Suppressor macrophage treated with lipopolysaccharide for 4 hours (primary cell): ENCODE results near the gene FARP2.
"Not testable (repeated sequence)": the region's sequence is repeated elsewhere in the genome, so short reads cannot be mapped to it uniquely, and the experiment has no call there.

Source experiments
- DNase-seq: peaks from one replicate; pipeline ENCODE4 v3.0.0-alpha.2; 2020

The FARP2 gene

DNA sequence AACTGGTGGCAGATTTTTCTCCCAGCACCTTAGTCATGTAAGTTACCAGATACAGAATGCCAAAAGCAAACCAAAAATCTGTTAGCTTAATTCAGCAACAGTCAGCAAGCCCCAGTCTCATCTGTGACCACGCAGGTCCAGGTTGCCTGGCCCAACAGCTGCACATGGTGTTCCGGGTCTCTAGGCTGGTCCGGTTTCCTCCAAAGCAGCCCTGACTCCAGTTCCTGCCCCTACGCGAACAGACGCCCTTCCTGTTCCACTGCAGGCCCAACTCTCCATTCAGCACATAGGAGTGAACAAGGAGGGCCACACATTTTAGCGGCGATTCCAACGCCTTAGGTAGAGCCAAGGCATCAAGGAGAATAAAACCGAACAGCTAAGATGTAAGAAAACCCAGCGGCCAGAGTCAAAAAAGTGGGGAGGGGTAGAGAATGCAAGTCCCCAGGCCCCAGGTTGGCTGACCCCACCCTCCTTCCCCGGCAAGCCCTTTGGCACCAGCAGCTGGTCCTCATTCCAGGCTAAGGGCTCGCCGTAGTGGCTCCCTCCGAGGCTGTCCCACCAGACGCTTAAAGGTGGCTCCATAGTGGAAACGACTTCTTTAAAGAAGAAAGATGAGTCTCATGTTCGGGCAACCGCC is 150.8 kb downstream of the FARP2 start:
- no peak for DNase-seq

- DNase-seq, result peak; percentile 54
These were observed 151.6 kb downstream of the FARP2 start for GRCh38 chr2:241507430-241508239.

GRCh38 chr2:241508240-241509154 is 152.4 kb downstream of the FARP2 start, which contains the start of gene STK25:
STK25 (minus strand) TSS chr2:241508584; CDS start chr2:241508035, 549 bp downstream.
- peak; percentile 99 for DNase-seq

- DNase-seq, result no peak
These were observed 153.2 kb downstream of the FARP2 start for GRCh38 chr2:241509155-241509784.

GRCh38 chr2:241511091-241511741 is 155.1 kb downstream of the FARP2 start:
- no peak for DNase-seq

- no peak for DNase-seq
These were observed 158.5 kb downstream of the FARP2 start for GRCh38 chr2:241514553-241514952.

- peak; percentile 39 for DNase-seq
These were observed 159.1 kb downstream of the FARP2 start for GRCh38 chr2:241514986-241515737.

- no peak for DNase-seq
These were observed 160.5 kb downstream of the FARP2 start for GRCh38 chr2:241516520-241516965.

DNA sequence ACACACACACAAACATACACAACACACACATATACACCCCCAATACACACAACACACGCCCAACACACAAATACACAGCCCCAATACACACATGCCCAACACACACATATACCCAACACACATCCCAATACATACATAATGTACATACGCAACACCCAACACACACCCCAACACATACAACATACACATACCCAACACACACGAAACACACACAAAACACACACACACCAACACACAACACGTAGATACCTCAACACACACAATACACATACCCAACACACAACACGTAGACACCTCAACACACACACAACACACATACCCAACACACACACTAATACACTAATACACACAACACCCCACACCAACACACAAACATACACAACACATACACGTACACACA is 161.2 kb downstream of the FARP2 start:
- DNase-seq, result no peak

DNA sequence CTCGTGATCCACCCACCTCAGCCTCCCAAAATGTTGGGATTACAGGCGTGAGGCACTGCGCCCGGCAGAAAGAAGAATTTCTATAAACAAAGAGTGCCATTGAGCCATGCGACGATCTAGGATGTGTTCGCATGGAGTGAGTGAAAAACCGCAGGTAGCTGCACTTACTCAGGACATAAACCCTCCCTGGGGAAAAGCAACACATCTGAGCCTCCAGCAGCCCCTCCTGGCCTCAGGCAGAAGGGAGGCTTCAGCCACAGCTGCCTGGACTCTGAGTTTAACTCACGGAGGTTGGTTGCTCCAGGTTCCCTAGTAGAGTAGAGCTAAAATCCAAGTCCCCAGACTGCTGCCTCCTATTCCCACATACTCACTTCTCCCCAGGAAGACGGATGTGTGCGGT is 163.6 kb downstream of the FARP2 start:
- no peak for DNase-seq

- DNase-seq, result no peak
These were observed 166.4 kb downstream of the FARP2 start for GRCh38 chr2:241522477-241522876.

DNA sequence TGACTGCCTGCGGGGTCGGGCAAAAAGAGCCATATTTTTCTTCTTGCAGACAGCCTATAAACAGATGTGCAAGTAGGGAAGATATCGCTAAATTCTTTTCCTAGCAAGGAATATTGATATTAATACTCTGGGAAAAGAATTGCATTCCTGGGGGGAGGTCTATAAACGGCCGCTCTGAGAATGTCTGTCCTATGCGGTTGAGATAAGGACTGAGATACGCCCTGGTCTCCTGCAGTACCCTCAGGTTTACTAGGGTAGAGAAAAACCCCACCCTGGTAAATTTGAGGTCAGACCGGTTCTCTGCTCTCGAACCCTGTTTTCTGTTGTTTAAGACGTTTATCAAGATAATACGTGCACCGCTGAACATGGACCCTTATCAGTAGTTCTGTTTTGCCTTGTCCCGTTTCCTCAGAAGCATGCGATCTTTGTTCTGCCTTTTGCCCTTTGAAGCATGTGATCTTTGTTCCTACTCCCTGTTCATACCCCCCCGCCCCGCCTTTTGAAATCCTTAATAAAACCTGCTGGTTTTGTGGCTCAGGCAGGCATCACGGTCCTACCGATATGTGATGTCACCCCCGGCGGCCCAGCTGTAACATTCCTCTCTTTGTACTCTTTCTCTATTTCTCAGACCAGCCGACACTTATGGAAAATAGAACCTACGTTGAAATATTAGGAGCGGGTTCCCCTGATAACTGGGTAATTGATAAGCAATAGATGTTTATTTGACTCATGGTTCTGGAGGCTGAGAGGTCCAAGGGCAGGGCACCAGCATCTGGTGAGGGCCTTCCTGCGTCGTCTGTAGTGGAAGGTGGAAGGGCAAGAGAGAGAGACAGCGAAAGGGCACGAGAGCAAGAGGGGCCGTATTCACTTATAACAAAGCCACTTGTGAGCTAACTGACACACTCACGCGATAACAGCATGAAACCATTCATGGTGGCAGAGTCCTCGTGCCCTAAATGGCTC is 170.0 kb downstream of the FARP2 start:
- DNase-seq, result not testable (repeated sequence)

GRCh38 chr2:241530571-241530970 is 174.5 kb downstream of the FARP2 start:
- no peak for DNase-seq

DNA sequence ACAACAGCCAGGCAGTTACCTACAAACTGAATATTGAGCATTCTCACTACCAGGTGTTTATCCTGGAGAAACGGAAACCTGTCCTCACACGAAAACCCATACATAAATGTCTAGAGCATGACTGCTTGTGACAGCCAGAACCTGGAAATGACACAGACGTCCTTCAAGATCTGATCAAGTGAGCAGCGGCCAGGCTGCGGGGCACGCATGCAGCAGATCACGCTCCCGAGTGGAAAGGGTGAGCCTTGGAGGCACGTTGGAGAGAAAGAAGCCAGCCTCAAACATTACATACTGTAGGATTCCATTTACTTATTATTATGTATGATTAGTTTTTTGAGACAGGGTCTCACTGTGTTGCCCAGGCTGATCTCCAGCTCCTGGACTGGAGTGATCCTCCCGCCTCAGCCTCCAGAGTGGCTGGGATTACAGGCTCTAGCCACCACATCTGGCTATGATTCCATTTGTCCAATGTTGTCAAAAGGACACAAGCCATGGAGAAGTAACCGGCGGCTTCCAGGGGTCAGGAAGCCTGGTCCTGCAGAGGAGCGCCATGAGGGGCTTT is 175.2 kb downstream of the FARP2 start:
- no peak for DNase-seq

DNA sequence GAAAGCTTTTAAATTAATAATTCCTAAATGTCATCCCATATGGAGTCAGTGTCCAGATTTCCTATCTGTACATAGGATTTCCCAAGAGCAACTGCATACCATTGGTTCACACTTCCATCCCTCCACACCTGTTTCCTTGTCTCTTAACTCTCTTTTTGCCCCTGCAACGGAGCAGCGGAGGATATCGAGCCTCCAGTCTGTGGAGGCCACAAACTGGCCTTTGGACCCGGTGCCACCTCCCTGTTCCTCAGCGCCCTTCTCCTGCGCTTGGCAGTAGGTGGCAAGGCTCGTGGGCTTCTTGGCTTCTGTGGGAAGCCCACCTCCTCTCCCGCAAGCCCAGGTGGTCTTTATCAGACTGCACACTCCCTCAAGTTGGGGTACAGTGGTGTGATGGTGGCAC is 176.1 kb downstream of the FARP2 start:
- DNase-seq, result no peak

DNA sequence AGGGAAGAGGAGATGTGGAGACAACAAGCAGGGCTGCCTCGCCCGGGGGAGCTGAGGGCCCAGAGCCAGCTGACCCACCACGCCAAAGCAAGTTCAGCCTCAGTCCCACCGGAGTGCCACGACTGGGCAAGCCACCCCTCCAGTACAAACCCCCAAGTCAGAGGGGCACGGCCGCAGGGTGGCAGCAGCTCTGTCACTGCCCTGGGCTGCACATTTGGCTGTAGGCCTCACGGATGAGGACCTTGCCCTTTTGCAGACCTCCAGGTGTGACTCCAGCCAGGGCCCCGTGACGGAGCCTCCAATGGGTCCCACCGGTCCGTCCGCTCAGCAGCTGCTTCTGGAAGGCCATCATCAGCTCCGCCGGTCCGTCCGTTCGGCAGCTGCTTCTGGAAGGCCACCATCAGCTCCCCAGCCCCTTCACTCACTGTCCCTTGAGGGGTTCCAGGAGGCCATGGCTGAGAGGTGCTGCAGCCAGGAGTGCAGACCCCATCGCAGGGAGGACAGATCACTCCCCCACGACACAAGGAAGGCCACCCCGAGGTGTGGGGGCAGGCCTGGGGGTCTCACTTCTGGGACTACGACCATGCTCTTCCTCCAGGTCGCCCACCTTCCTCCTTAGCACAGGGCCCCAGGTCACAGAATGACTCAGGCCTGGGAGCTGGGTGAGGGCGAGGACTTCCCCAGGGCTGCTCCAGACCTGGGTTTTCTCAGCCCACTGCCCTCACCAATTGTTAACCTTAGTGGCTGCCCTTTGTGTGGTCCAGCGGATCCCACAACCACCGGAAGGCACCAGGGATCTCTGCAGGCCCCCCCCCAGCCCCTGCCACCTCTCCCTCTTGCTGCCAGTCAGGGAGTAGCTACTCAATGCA is 176.9 kb downstream of the FARP2 start:
- no peak for DNase-seq

DNA sequence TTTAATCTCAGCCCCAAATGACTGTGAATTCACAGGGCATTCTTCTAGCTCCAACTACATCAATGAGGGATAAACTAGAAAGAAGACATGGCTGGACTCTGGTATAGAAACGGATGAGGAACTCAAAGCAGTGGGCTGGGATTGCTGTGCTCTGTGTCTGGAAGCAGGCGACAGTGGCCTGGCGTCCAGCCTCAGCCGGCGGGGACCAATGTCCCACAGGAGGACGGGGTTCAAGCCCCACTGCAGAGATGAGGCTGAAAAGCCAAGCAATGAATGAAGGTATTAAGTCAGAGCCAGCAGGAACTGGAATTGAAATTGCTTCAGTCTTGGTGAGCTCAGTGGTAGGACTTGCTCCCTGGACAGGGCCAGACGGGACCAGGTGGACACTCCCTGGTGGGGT is 178.2 kb downstream of the FARP2 start:
- DNase-seq, result no peak

DNA sequence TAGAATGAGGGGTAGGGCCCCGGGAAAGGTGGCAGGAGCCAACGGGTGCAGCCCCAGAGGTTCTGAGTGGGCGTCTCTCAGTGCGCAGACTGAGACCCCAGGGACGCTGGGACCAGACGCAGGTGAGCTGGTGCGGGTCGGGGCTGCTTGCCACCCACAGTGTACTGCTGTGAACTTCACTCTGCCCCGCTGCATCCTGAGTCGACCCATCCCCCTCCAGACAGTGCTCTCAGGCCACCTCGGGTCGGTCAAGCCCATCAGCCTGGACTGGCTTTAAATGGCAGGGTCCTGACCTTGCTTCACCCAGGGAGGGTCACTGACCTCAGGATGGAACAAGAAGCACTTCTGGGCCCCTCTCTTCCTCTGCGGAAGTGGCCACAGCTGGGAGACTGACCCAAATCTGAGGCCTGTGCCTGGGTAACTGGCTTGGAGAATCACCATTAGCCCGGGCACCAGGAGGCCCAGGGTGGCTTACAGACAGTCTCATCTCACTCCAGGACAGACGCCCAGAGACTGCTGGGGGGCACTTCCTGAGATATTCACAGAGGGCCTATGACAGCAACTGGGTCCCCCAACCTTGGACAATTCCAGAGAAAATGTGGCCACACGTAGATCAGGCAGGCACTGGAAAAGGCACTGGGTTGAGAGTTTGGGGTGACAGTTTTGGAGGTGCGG is 178.8 kb downstream of the FARP2 start:
- no peak for DNase-seq
